ENCODE measurements around the gene SGK1.

The SGK1 gene

DNA sequence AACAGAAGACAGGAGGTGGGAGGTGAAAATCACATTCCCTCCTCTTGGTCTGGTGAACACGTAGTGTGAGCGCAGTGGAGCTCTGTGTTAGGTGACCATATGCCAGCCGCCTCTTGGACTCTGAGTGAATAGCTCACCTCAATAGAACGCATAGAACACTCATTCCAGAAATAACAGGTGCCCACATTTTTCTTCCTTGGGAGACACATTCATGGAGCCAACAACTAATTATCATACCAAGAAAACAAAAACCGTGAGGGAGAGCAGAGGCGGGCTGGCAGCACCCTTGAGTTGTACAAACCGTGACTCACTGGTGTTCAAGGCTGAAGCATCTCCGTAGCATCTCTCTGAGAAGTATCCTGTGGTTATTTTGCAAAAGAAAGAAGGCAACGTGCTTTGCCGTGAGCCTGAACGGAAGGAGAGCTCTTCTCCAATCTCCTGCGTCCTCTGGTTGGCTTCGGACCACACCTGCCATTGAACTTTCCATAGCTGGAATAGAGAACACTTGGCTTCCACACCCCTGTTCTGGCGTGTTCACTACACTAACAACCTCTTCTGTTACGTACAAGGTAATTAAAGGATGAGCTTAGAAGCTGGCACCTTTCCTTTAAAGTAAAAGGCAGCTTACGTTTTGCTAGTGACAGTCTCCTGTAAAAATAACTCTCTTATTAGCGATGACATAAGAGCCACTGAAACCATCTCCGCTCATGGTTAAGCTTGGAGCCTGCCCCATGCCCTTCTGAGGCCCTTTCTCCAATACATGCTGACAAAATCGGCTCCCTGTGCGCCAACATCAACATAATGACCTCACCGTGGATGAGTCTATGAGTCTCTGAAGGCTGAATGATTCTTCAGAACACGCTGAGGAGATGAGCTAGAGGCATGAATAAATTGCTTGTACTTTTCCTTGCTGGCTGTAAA, 30.2 kb upstream of the SGK1 start (continued):
- TF ChIP-seq ZNF114 (tag by site-specific recombination; IDR thresholded peaks at IDR 0.05) (no peak), SP7 (tag by site-specific recombination; IDR thresholded peaks at IDR 0.05) (peak; percentile 40; the same call in 1 of the 2 replicates), ZNF560 (tag by site-specific recombination; IDR thresholded peaks at IDR 0.05; ENCODE audit: borderline replicate concordance) (no peak), ZBTB21 (tag by site-specific recombination; IDR thresholded peaks at IDR 0.05) (peak; percentile 84), ZNF843 (tag by site-specific recombination; IDR thresholded peaks at IDR 0.05) (peak; percentile 38; the same call in 1 of the 2 replicates), ZNF530 (tag by site-specific recombination; IDR thresholded peaks at IDR 0.05; ENCODE audit: low read depth) (peak; percentile 36; the same call in 1 of the 2 replicates), ZEB2 (tag by site-specific recombination; IDR thresholded peaks at IDR 0.05) (peak; percentile 77), ZNF747 (tag by site-specific recombination; IDR thresholded peaks at IDR 0.05) (no peak), GLIS1 (tag by site-specific recombination; IDR thresholded peaks at IDR 0.05) (no peak), KLF8 (tag by site-specific recombination; IDR thresholded peaks at IDR 0.05) (peak; percentile 54; the same call in 1 of the 2 replicates), ZNF10 (tag by site-specific recombination; IDR thresholded peaks at IDR 0.05) (peak; percentile 47; the same call in 1 of the 2 replicates), ZNF184 (tag by site-specific recombination; IDR thresholded peaks at IDR 0.05) (0 out of 2 replicates have a peak, but pooled peaks have one; percentile 72), ZNF585B (tag by site-specific recombination; IDR thresholded peaks at IDR 0.05) (no peak), INSM2 (tag by site-specific recombination; IDR thresholded peaks at IDR 0.05) (peak; percentile 78), ZNF830 (tag by site-specific recombination; IDR thresholded peaks at IDR 0.05; ENCODE audit: low read depth) (no peak), ZNF692 (tag by site-specific recombination; IDR thresholded peaks at IDR 0.05) (0 out of 2 replicates have a peak, but pooled peaks have one; percentile 46), ZNF518A (tag by site-specific recombination; conservative IDR thresholded peaks at IDR 0.05; ENCODE audit: low read depth) (peak; percentile 49)
- TF ChIP-seq, protein P1, sequence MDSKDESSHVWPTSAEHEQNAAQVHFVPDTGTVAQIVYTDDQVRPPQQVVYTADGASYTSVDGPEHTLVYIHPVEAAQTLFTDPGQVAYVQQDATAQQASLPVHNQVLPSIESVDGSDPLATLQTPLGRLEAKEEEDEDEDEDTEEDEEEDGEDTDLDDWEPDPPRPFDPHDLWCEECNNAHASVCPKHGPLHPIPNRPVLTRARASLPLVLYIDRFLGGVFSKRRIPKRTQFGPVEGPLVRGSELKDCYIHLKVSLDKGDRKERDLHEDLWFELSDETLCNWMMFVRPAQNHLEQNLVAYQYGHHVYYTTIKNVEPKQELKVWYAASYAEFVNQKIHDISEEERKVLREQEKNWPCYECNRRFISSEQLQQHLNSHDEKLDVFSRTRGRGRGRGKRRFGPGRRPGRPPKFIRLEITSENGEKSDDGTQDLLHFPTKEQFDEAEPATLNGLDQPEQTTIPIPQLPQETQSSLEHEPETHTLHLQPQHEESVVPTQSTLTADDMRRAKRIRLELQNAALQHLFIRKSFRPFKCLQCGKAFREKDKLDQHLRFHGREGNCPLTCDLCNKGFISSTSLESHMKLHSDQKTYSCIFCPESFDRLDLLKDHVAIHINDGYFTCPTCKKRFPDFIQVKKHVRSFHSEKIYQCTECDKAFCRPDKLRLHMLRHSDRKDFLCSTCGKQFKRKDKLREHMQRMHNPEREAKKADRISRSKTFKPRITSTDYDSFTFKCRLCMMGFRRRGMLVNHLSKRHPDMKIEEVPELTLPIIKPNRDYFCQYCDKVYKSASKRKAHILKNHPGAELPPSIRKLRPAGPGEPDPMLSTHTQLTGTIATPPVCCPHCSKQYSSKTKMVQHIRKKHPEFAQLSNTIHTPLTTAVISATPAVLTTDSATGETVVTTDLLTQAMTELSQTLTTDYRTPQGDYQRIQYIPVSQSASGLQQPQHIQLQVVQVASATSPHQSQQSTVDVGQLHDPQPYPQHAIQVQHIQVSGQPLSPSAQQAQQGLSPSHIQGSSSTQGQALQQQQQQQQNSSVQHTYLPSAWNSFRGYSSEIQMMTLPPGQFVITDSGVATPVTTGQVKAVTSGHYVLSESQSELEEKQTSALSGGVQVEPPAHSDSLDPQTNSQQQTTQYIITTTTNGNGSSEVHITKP (tag by site-specific recombination; IDR thresholded peaks at IDR 0.05), result peak; percentile 51; the same call in 1 of the 2 replicates
- TF ChIP-seq, protein P2, sequence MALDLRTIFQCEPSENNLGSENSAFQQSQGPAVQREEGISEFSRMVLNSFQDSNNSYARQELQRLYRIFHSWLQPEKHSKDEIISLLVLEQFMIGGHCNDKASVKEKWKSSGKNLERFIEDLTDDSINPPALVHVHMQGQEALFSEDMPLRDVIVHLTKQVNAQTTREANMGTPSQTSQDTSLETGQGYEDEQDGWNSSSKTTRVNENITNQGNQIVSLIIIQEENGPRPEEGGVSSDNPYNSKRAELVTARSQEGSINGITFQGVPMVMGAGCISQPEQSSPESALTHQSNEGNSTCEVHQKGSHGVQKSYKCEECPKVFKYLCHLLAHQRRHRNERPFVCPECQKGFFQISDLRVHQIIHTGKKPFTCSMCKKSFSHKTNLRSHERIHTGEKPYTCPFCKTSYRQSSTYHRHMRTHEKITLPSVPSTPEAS (tag by site-specific recombination; IDR thresholded peaks at IDR 0.05), result no peak

All from HEK293 (cell line).